Activated CD8-positive, alpha-beta memory T cell treated with anti-CD3 and anti-CD28 coated beads for 4 hours (primary cell): ENCODE measurements around the gene ERVK3-1.
A peak's percentile ranks its signal among the peaks of the same experiment; 100 is the strongest.

ENCODE experiments used
- DNase-seq, 2 donors: peaks; one replicate each; pipeline ENCODE4 v3.0.0-alpha.2; 2020; ENCODE audit warnings: low read depth in 2 of 2

The ERVK3-1 gene

GRCh38 chr19:58362272-58362994, 57.3 kb downstream of the ERVK3-1 start, which contains the start of gene ZNF497:
ZNF497 (minus strand) TSS chr19:58362751; CDS start chr19:58357635, 5,116 bp downstream.
- DNase-seq, result peak; percentile 94 to 95

- no peak for DNase-seq
These were observed 59.0 kb downstream of the ERVK3-1 start for GRCh38 chr19:58364146-58364545.
